PC-9 (cell line): Measurements from ENCODE around the gene GID8.

Source experiments
- CTCF ChIP-seq: fragments of 200-600 bp; sonication (generic); conservative IDR thresholded peaks from 2 replicates; pipeline ENCODE4 v1.6.1; 2017; ENCODE audit warnings: mixed run types, antibody characterized with exemption, mild to moderate bottlenecking, moderate library complexity
- EZH2 ChIP-seq: fragments of 200-600 bp; sonication (generic); IDR thresholded peaks from 2 replicates; pipeline ENCODE4 v1.8.0; 2017; ENCODE audit warnings: antibody characterized with exemption, low read depth

GRCh38 chr20:62925076-62925419 lies 12.9 kb upstream of the GID8 start:
- TF ChIP-seq CTCF (no peak), EZH2 (no peak)
